ENCODE measurements around the gene RABEP1.
A peak's percentile ranks its signal among the peaks of the same experiment; 100 is the strongest.

RABEP1 gene

GRCh38 chr17:5434984-5435383 lies 152.9 kb downstream of the RABEP1 start:
- Histone ChIP-seq H3K9me3 (ENCODE audit: insufficient read depth, low read depth, low read length) (no peaks in the 10 kb centered on the region), H3K27me3 (ENCODE audit: insufficient read depth, low read length, poor library complexity, severe bottlenecking) (no peaks in the 10 kb centered on the region), H3K79me2 (ENCODE audit: insufficient read depth, low read length) (peaks cover 53% of the 10 kb centered on the region), H3F3A (ENCODE audit: low read depth) (0 out of 2 replicates have a peak, but pooled peaks cover 3% of the 10 kb centered on the region), H3K4me1 (ENCODE audit: insufficient read depth, low read length, poor library complexity, severe bottlenecking) (peaks cover 32% of the 10 kb centered on the region), H3K4me3 (ENCODE audit: low read length, poor library complexity, severe bottlenecking) (peak overlapping the region; percentile 39), H2AFZ (ENCODE audit: low read length) (no peak overlapping the region), H3K9ac (ENCODE audit: low read depth, low read length, poor library complexity, severe bottlenecking) (peak overlapping the region; percentile 29), H3K9me2 (replicated peaks; ENCODE audit: low read depth, low read length) (no peaks in the 10 kb centered on the region), H3K4me2 (ENCODE audit: low read depth, low read length, poor library complexity, severe bottlenecking) (peak overlapping the region; percentile 97), H3K36me3 (ENCODE audit: insufficient read depth, low read length) (peaks cover 50% of the 10 kb centered on the region; the same call in 1 of the 2 replicates), H4K20me1 (ENCODE audit: insufficient read depth, low read length, poor library complexity, severe bottlenecking) (peaks cover 41% of the 10 kb centered on the region)
- TF ChIP-seq, protein P1, sequence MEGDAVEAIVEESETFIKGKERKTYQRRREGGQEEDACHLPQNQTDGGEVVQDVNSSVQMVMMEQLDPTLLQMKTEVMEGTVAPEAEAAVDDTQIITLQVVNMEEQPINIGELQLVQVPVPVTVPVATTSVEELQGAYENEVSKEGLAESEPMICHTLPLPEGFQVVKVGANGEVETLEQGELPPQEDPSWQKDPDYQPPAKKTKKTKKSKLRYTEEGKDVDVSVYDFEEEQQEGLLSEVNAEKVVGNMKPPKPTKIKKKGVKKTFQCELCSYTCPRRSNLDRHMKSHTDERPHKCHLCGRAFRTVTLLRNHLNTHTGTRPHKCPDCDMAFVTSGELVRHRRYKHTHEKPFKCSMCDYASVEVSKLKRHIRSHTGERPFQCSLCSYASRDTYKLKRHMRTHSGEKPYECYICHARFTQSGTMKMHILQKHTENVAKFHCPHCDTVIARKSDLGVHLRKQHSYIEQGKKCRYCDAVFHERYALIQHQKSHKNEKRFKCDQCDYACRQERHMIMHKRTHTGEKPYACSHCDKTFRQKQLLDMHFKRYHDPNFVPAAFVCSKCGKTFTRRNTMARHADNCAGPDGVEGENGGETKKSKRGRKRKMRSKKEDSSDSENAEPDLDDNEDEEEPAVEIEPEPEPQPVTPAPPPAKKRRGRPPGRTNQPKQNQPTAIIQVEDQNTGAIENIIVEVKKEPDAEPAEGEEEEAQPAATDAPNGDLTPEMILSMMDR (conservative IDR thresholded peaks at IDR 0.05; ENCODE audit: low read length), result no peak
- TF ChIP-seq EZH2phosphoT487 (IDR thresholded peaks at IDR 0.05; ENCODE audit: borderline replicate concordance), result no peak
